Hepatocyte (in vitro differentiated cells): ENCODE results near the gene TUBA1C. TPM values are rescaled to one million over a fixed set of nuclear protein-coding genes. Genes with fewer than 3 reads are reported as not detected.
"Not testable (repeated sequence)": the region's sequence is repeated elsewhere in the genome, so short reads cannot be mapped to it uniquely, and the experiment has no call there.

Experiments
- DNase-seq: peaks from one replicate; pipeline ENCODE4 v3.0.0-alpha.2; 2016; ENCODE audit warnings: low spot score
- H2AFZ ChIP-seq: fragments of 200-600 bp; sonication (generic); 2 replicates; pipeline ENCODE4 v1.6.0; 2016; ENCODE audit warnings: antibody characterized with exemption, mild to moderate bottlenecking
- H3K27ac ChIP-seq: fragments of 200-600 bp; sonication (generic); 2 replicates; pipeline ENCODE4 v1.5.1; 2016; ENCODE audit warnings: mild to moderate bottlenecking
- H3K27me3 ChIP-seq: fragments of 200-600 bp; sonication (generic); 2 replicates; pipeline ENCODE4 v1.6.1; 2016
- H3K36me3 ChIP-seq: fragments of 200-600 bp; sonication (generic); replicated peaks from 2 replicates; pipeline ENCODE4 v1.5.1; 2016; ENCODE audit warnings: low read depth; ENCODE audit not compliant: insufficient read depth
- H3K4me1 ChIP-seq: fragments of 200-600 bp; sonication (generic); 2 replicates; pipeline ENCODE4 v1.5.1; 2016; ENCODE audit warnings: mild to moderate bottlenecking, moderate library complexity; ENCODE audit not compliant: insufficient read depth
- H3K4me2 ChIP-seq: fragments of 200-600 bp; sonication (generic); 2 replicates; pipeline ENCODE4 v1.6.0; 2016
- H3K4me3 ChIP-seq: fragments of 200-600 bp; sonication (generic); 2 replicates; pipeline ENCODE4 v1.5.1; 2016; ENCODE audit warnings: mild to moderate bottlenecking
- H3K79me2 ChIP-seq: fragments of 200-600 bp; sonication (generic); 2 replicates; pipeline ENCODE4 v1.6.0; 2017; ENCODE audit warnings: mild to moderate bottlenecking
- H3K9me2 ChIP-seq: fragments of 200-600 bp; sonication (generic); replicated peaks from 2 replicates; pipeline ENCODE4 v1.6.0; 2017; ENCODE audit warnings: mild to moderate bottlenecking; ENCODE audit not compliant: insufficient read depth
- H3K9me3 ChIP-seq: fragments of 200-600 bp; sonication (generic); 2 replicates; pipeline ENCODE4 v1.5.1; 2016; ENCODE audit warnings: low read depth, mild to moderate bottlenecking
- H4K20me1 ChIP-seq: fragments of 200-600 bp; sonication (generic); 2 replicates; pipeline ENCODE4 v1.6.0; 2016; ENCODE audit warnings: mild to moderate bottlenecking; ENCODE audit not compliant: insufficient read depth, poor library complexity, severe bottlenecking
- CTCF ChIP-seq: fragments of 200-600 bp; sonication (generic); IDR thresholded peaks from 2 replicates; pipeline ENCODE4 v1.5.1; 2016; ENCODE audit warnings: antibody characterized with exemption, mild to moderate bottlenecking; ENCODE audit not compliant: poor library complexity
- EZH2 ChIP-seq: fragments of 200-600 bp; sonication (generic); IDR thresholded peaks from 2 replicates; pipeline ENCODE4 v1.6.1; 2016; ENCODE audit warnings: antibody characterized with exemption, mild to moderate bottlenecking, borderline replicate concordance
- EZH2phosphoT487 ChIP-seq: fragments of 200-600 bp; sonication (generic); IDR thresholded peaks from one replicate; pipeline ENCODE4 v1.6.1; 2018; ENCODE audit warnings: antibody characterized with exemption, mild to moderate bottlenecking, low read depth, moderate library complexity; ENCODE audit not compliant: unreplicated experiment, severe bottlenecking
- WGBS: methylation state at CpG from one replicate; pipeline ENCODE4 v1.1.6; 2016; ENCODE audit warnings: low lambda C conversion rate; ENCODE audit errors: missing lambda C conversion rate; 5-methylcytosine and 5-hydroxymethylcytosine counted together
- polyA plus RNA-seq: library from polyadenylated mRNA; unstranded; fragments of >200 nt; fragmentation: Nextera tagmentation; extraction: Ambion mirVana; gene quantifications from 2 replicates; pipeline ENCODE4 v1.2.1, GENCODE V29; 2016
- total RNA-seq: library from RNA; depleted of rRNA; stranded (reverse); fragments of >200 nt; gene quantifications from 2 replicates; pipeline ENCODE4 v1.2.3, GENCODE V29; 2014

Gene TUBA1C
- total and polyA plus RNA-seq, 2 experiments from 2014 or later: 252 to 422 TPM

GRCh38 chr12:49253033-49253623 is 11.8 kb upstream of the TUBA1C start:
- H3K4me2 ChIP-seq: no peak overlapping the region
- H3K27me3 ChIP-seq: no peaks in the 10 kb centered on the region
- no peaks in the 10 kb centered on the region for H4K20me1 ChIP-seq
- no peaks in the 10 kb centered on the region for H3K36me3 ChIP-seq
- H3K9me2 ChIP-seq: no peaks in the 10 kb centered on the region
- no peak for TF ChIP-seq EZH2
- no peak for TF ChIP-seq EZH2phosphoT487
- no peak for TF ChIP-seq CTCF
- H3K9me3 ChIP-seq: no peaks in the 10 kb centered on the region
- H3K27ac ChIP-seq: no peak overlapping the region
- DNase-seq: no peak
- H3K79me2 ChIP-seq: no peaks in the 10 kb centered on the region
- no peaks in the 10 kb centered on the region for H3K4me1 ChIP-seq
- H3K4me3 ChIP-seq: no peak overlapping the region
- H2AFZ ChIP-seq: no peak overlapping the region
- 84% methylated on average over 11 of the region's 11 CpGs for WGBS

- not testable (repeated sequence) for H3K9me3 ChIP-seq, H2AFZ ChIP-seq, H4K20me1 ChIP-seq, H3K9me2 ChIP-seq, DNase-seq, H3K79me2 ChIP-seq, H3K36me3 ChIP-seq, H3K4me2 ChIP-seq, H3K4me1 ChIP-seq, H3K4me3 ChIP-seq, H3K27me3 ChIP-seq, H3K27ac ChIP-seq
- WGBS: 95% methylated on average over 10 of the region's 10 CpGs
Measured at GRCh38 chr12:49255456-49255855, 9.4 kb upstream of the TUBA1C start.

- Histone ChIP-seq H4K20me1 (no peaks in the 10 kb centered on the region), H3K4me2 (no peak overlapping the region), H2AFZ (no peak overlapping the region), H3K9me2 (no peaks in the 10 kb centered on the region), H3K9me3 (no peaks in the 10 kb centered on the region), H3K4me3 (no peak overlapping the region), H3K27me3 (no peaks in the 10 kb centered on the region), H3K4me1 (peaks cover 4% of the 10 kb centered on the region), H3K36me3 (no peaks in the 10 kb centered on the region), H3K79me2 (no peaks in the 10 kb centered on the region), H3K27ac (no peak overlapping the region)
- 91% methylated on average over 11 of the region's 11 CpGs for WGBS
- TF ChIP-seq EZH2phosphoT487: no peak
- TF ChIP-seq CTCF: no peak
- no peak for TF ChIP-seq EZH2
- DNase-seq: no peak
Measured at GRCh38 chr12:49255857-49256637, 8.8 kb upstream of the TUBA1C start.

GRCh38 chr12:49257508-49258184 is 7.2 kb upstream of the TUBA1C start:
- not testable (repeated sequence) for H2AFZ ChIP-seq, H3K36me3 ChIP-seq, H3K4me3 ChIP-seq, H3K27me3 ChIP-seq, H3K4me1 ChIP-seq, H4K20me1 ChIP-seq, H3K79me2 ChIP-seq, H3K27ac ChIP-seq, DNase-seq, H3K9me2 ChIP-seq, H3K9me3 ChIP-seq, H3K4me2 ChIP-seq
- 92% methylated on average over 10 of the region's 10 CpGs for WGBS
